K562 (cell line): ENCODE data around the gene NEMF. TPM values are rescaled to one million over a fixed set of nuclear protein-coding genes. Genes with fewer than 3 reads are reported as not detected.

ENCODE experiments used
- ATAC-seq: fragments of 200-7000 bp; cut with Tn5 transposase; 3 replicates; pipeline ENCODE4 v1.9.1; 2020; ENCODE audit warnings: moderate library complexity
- BruUV-seq: library from RNA; stranded (reverse); fragments of 400-500 nt; replicated peaks from 2 replicates; lab custom pipeline; 2021; lab: Mats Ljungman, UMichigan
- CTCF ChIA-PET: fragments of 300-600 bp; formaldehyde crosslinking; extraction: SDS; loops from one replicate; lab custom pipeline; 2021; ENCODE audit warnings: low intra/inter-chr PET ratio; lab: Yijun Ruan, JAX
- POLR2A ChIA-PET: fragments of 300-600, 350-650 bp; sonication (Branson Sonifier 250); formaldehyde crosslinking; extraction: SDS; loops from one replicate; lab custom pipeline; 2021; ENCODE audit warnings: antibody characterized with exemption, inconsistent platforms; lab: Yijun Ruan, JAX
- DNase-seq, 4 experiments: peaks; one replicate each; pipeline versions ENCODE4 v3.0.0 to v3.0.0-alpha.2; 2011 to 2018; ENCODE audit warnings: low spot score in 3 of 4, mixed read lengths in 3 of 4; ENCODE audit errors: extremely low read depth in 1 of 4
- FAIRE-seq: peaks from 2 replicates; lab custom pipeline; 2011; peaks lifted over from hg19 to GRCh38; lab: Jason Lieb, UNC
- H2AFZ ChIP-seq: 2 replicates; pipeline ENCODE4 v1.6.0; 2011; ENCODE audit warnings: low read depth, low read length, control low read depth, inconsistent platforms
- H3K27ac ChIP-seq: fragments of 200-600 bp; 3 replicates; pipeline ENCODE4 v1.8.0; 2011; ENCODE audit warnings: low read depth, mild to moderate bottlenecking, control low read depth, inconsistent platforms, low read length, moderate library complexity, mixed read lengths; ENCODE audit errors: extremely low read depth
- H3K27me3 ChIP-seq, 2 experiments: fragments of 300-600 bp in 1 of 2; 2 replicates in 1 of 2; 3 replicates in 1 of 2; pipeline versions ENCODE4 v1.6.0 to v1.8.0; 2011; ENCODE audit warnings: inconsistent platforms in 2 of 2, low read length in 2 of 2, mild to moderate bottlenecking in 1 of 2, mixed read lengths in 1 of 2, moderate library complexity in 1 of 2; ENCODE audit not compliant: control insufficient read depth in 2 of 2, insufficient read depth in 2 of 2
- H3K36me3 ChIP-seq: fragments of 300-600 bp; 3 replicates; pipeline ENCODE4 v1.8.0; 2011; ENCODE audit warnings: mild to moderate bottlenecking, low read length, inconsistent platforms; ENCODE audit not compliant: control insufficient read depth, insufficient read depth
- H3K4me1 ChIP-seq, 2 experiments: fragments of 200-600 bp in 1 of 2; replicated peaks in 1 of 2; 2 replicates in 1 of 2; 3 replicates in 1 of 2; pipeline versions ENCODE4 v1.5.1 to v1.8.0; 2011; ENCODE audit warnings: inconsistent platforms in 2 of 2, low read length in 2 of 2, mild to moderate bottlenecking in 1 of 2, mixed read lengths in 1 of 2, moderate library complexity in 1 of 2; ENCODE audit not compliant: control insufficient read depth in 2 of 2, insufficient read depth in 2 of 2
- H3K4me2 ChIP-seq: 2 replicates; pipeline ENCODE4 v1.6.1; 2011; ENCODE audit warnings: low read length, control low read depth, inconsistent platforms, mixed read lengths; ENCODE audit not compliant: insufficient read depth
- H3K4me3 ChIP-seq: fragments of 200-600 bp; sonication (generic), shearing (Covaris generic); 2 replicates; pipeline ENCODE4 v1.5.1; 2016; ENCODE audit warnings: control low read depth, inconsistent platforms
- H3K79me2 ChIP-seq: fragments of 200-600 bp; 3 replicates; pipeline ENCODE4 v1.8.0; 2011; ENCODE audit warnings: low read length, inconsistent platforms; ENCODE audit not compliant: control insufficient read depth, insufficient read depth
- H3K9ac ChIP-seq, 2 experiments: 2 replicates each; pipeline versions ENCODE4 v1.6.0 to v1.6.1; 2011; ENCODE audit warnings: low read depth in 2 of 2, low read length in 2 of 2, control low read depth in 1 of 2, inconsistent platforms in 1 of 2, mild to moderate bottlenecking in 1 of 2, mixed read lengths in 1 of 2; ENCODE audit not compliant: insufficient read depth in 1 of 2
- H3K9me1 ChIP-seq: one replicate; pipeline ENCODE4 v1.6.0; 2011; ENCODE audit warnings: inconsistent platforms, mild to moderate bottlenecking, low read length, moderate library complexity; ENCODE audit not compliant: control insufficient read depth, insufficient read depth
- H3K9me3 ChIP-seq: replicated peaks from 2 replicates; pipeline ENCODE4 v1.5.1; 2011; ENCODE audit warnings: low read depth, low read length, inconsistent platforms; ENCODE audit not compliant: control insufficient read depth, insufficient read depth
- H4K20me1 ChIP-seq: replicated peaks from 2 replicates; pipeline ENCODE4 v1.6.1; 2011; ENCODE audit warnings: low read length, inconsistent platforms, mixed read lengths; ENCODE audit not compliant: control insufficient read depth, insufficient read depth
- ATF1 ChIP-seq, 2 experiments: fragments of 450-650 bp in 1 of 2; IDR thresholded peaks; 2 replicates each; pipeline ENCODE4 v1.6.1; 2016; ENCODE audit warnings: missing compliant biosample characterization in 1 of 2, missing genetic modification characterization in 1 of 2
- COPS2 ChIP-seq: fragments of 450-650 bp; conservative IDR thresholded peaks from 2 replicates; pipeline ENCODE4 v1.6.1; 2016; ENCODE audit warnings: mild to moderate bottlenecking, moderate library complexity
- EGR1 ChIP-seq: fragments of 450-650 bp; conservative IDR thresholded peaks from 2 replicates; pipeline ENCODE4 v1.6.1; 2017; ENCODE audit warnings: mild to moderate bottlenecking
- GTF2E2 ChIP-seq: fragments of 200-800 bp; sonication (Bioruptor generic); IDR thresholded peaks from 2 replicates; pipeline ENCODE4 v1.6.1; 2016; ENCODE audit warnings: missing genetic modification characterization, missing compliant biosample characterization
- HDAC2 ChIP-seq: fragments of 450-650 bp; IDR thresholded peaks from 2 replicates; pipeline ENCODE4 v1.6.1; 2016; ENCODE audit warnings: mild to moderate bottlenecking
- HOMEZ ChIP-seq: fragments of 250-450 bp; sonication (Bioruptor Pico); IDR thresholded peaks from 2 replicates; pipeline ENCODE4 v1.4.0; 2020; ENCODE audit warnings: mild to moderate bottlenecking, moderate library complexity
- KDM5B ChIP-seq: fragments of 200-600 bp; sonication (generic); IDR thresholded peaks from 2 replicates; pipeline ENCODE4 v1.6.1; 2012; ENCODE audit warnings: low read depth, mild to moderate bottlenecking, moderate library complexity, low read length, control low read depth, inconsistent platforms; ENCODE audit not compliant: insufficient replicate concordance
- TBP ChIP-seq: optimal IDR thresholded peaks from 2 replicates; pipeline ENCODE3; 2011; ENCODE audit warnings: low read depth, low read length, improper control_type of control experiment
- TRIM24 ChIP-seq, 2 experiments: fragments of 450-650 bp; IDR thresholded peaks; 2 replicates each; pipeline ENCODE4 v1.6.1; 2016
- UBTF ChIP-seq, 2 experiments: IDR thresholded peaks; 2 replicates each; pipeline ENCODE4 v1.6.1; 2012; ENCODE audit warnings: improper control_type of control experiment in 2 of 2, low read depth in 2 of 2, low read length in 2 of 2, borderline replicate concordance in 1 of 2
- ZBTB17 ChIP-seq: fragments of 450-650 bp; formaldehyde crosslinking; IDR thresholded peaks from 2 replicates; pipeline ENCODE4 v1.4.0; 2020; ENCODE audit warnings: mild to moderate bottlenecking
- ZNF583 ChIP-seq: fragments of 250-450 bp; sonication (Bioruptor Pico); IDR thresholded peaks from 2 replicates; pipeline ENCODE4 v1.4.0; 2020
- WGBS: fragments of 100-300 bp; shearing (Covaris generic); methylation state at CpG from one replicate; pipeline ENCODE4 v1.1.6; 2016; ENCODE audit warnings: low coverage, mixed read lengths; ENCODE audit not compliant: insufficient coverage; ENCODE audit errors: missing lambda C conversion rate; 5-methylcytosine and 5-hydroxymethylcytosine counted together
- in situ Hi-C: fragments of 300-500 bp; cut with MboI; formaldehyde crosslinking; loops from 4 replicates; pipeline ENCODE4 v1.15.0; 2018; ENCODE audit warnings: inconsistent platforms, mixed read lengths
- intact Hi-C: fragments of 100-400 bp; cut with micrococcal nuclease; formaldehyde crosslinking; loops from 2 replicates; pipeline ENCODE4 v1.14.2; 2022
- polyA plus RNA-seq, 8 experiments: library from polyadenylated mRNA; depleted of rRNA in 4 of 8; stranded (reverse) in 5 of 8; unstranded in 3 of 8; fragments of >200 nt; fragmentation: Nextera tagmentation in 2 of 8; fragmentation: Illumina TruSeq in 1 of 8; extraction: Ambion mirVana in 2 of 8; extraction: Trizol in 1 of 8; gene quantifications; 2 replicates each; pipeline versions ENCODE4 v1.2.1 to v1.2.3, GENCODE V29; 2011 to 2014; ENCODE audit warnings: inconsistent platforms in 1 of 8, missing spikeins in 1 of 8
- total RNA-seq, 7 experiments: library from RNA; depleted of rRNA in 6 of 7; stranded (reverse); fragments of >200 nt in 6 of 7; fragmentation: Illumina TruSeq in 2 of 7; extraction: Trizol in 2 of 7; gene quantifications; 2 replicates each; pipeline versions ENCODE4 v1.2.1 to v1.2.3, GENCODE V29; 2011 to 2021; ENCODE audit warnings: low replicate concordance in 1 of 7
- TF ChIP-seq, protein P1 (sequence below): fragments of 450-650 bp; IDR thresholded peaks from 2 replicates; pipeline ENCODE4 v1.6.1; 2018; ENCODE audit warnings: mild to moderate bottlenecking, low read depth; ENCODE audit not compliant: partially characterized antibody

The NEMF gene
- total and polyA plus RNA-seq, 9 of the 15 experiments (the other 6 are each of a cell fraction or from before 2014, with no cell fraction given) = 38.8 to 94.4 (median 61.0) TPM

- H3K4me2 ChIP-seq = peak overlapping the region; percentile 78
- H3K79me2 ChIP-seq = peaks cover 3% of the 10 kb centered on the region; the same call in 1 of the 3 replicates
- CTCF ChIA-PET = interaction anchor here (0.6 kb wide), 1 partner anchor 18 kb away, joined by 3 read pairs; no protein-coding TSS in a partner anchor
- ATAC-seq (peak; percentile 92), FAIRE-seq (peak; percentile 82), DNase-seq (peak; percentile 90 to 95 (median 90))
- H2AFZ ChIP-seq = peak overlapping the region; percentile 91
- intact Hi-C loops = loop anchor here (10.0 kb wide), 3 partner anchors 107 to 667 kb away; partner anchors contain the start of genes MAP4K5 and SOS2
- H4K20me1 ChIP-seq = no peaks in the 10 kb centered on the region
- POLR2A ChIA-PET = interaction anchor here (0.7 to 1.2 kb wide), 6 partner anchors 10 to 283 kb away, joined by 3 to 4 read pairs (median 4); partner anchors contain the start of genes ARF6 and NEMF
- H3K36me3 ChIP-seq = no peaks in the 10 kb centered on the region
- H3K9me1 ChIP-seq = no peaks in the 10 kb centered on the region
- no peaks in the 10 kb centered on the region for H3K9me3 ChIP-seq
- WGBS = 1% methylated on average over 27 of the region's 57 CpGs
- peak overlapping the region; percentile 65 to 90 for H3K9ac ChIP-seq
- peak overlapping the region; percentile 57 for H3K4me3 ChIP-seq
- H3K27ac ChIP-seq = peak overlapping the region; percentile 68
- peaks cover 10 to 14% of the 10 kb centered on the region in 2 experiments; a peak in 4 of 5 replicates for H3K4me1 ChIP-seq
- BruUV-seq = no TSS peak
- in situ Hi-C loops = loop anchor here (25.0 kb wide), 1 partner anchor 669 kb away; the partner anchor contains the start of gene MAP4K5
- no peaks in the 10 kb centered on the region for H3K27me3 ChIP-seq
- TF ChIP-seq TRIM24 (IDR thresholded peaks at IDR 0.05) = no peak
- TF ChIP-seq ZBTB17 = no peak
- TF ChIP-seq COPS2 = no peak
- 0 out of 4 replicates have a peak, but pooled peaks of 1 of the 2 experiments have one; percentile 36 for TF ChIP-seq UBTF (IDR thresholded peaks at IDR 0.05; ENCODE audit: borderline replicate concordance in 1 of 2, low read depth in 2 of 2, low read length in 2 of 2)
- TF ChIP-seq ZNF583 (CRISPR knock-in tag) = no peak
- TF ChIP-seq EGR1 = peak; percentile 16; the same call in 1 of the 2 replicates
- no peak for TF ChIP-seq HOMEZ (CRISPR knock-in tag)
- peak; percentile 66 for TF ChIP-seq TBP
- TF ChIP-seq GTF2E2 (tag) = 0 out of 2 replicates have a peak, but pooled peaks have one; percentile 30
- TF ChIP-seq KDM5B = peak; percentile 69
- no peak for TF ChIP-seq ATF1 (CRISPR knock-in tag; IDR thresholded peaks at IDR 0.05)
- peak; percentile 47 for TF ChIP-seq ATF1 (tag; IDR thresholded peaks at IDR 0.05)
- TF ChIP-seq HDAC2 = no peak
- TF ChIP-seq, protein P1, sequence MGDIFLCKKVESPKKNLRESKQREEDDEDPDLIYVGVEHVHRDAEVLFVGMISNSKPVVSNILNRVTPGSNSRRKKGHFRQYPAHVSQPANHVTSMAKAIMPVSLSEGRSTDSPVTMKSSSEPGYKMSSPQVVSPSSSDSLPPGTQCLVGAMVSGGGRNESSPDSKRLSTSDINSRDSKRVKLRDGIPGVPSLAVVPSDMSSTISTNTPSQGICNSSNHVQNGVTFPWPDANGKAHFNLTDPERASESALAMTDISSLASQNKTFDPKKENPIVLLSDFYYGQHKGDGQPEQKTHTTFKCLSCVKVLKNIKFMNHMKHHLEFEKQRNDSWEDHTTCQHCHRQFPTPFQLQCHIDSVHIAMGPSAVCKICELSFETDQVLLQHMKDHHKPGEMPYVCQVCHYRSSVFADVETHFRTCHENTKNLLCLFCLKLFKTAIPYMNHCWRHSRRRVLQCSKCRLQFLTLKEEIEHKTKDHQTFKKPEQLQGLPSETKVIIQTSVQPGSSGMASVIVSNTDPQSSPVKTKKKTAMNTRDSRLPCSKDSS = no peak
Observed at GRCh38 chr14:49867831-49868719, 15.5 kb upstream of the NEMF start.
